GM19455 (cell line): Measurements from ENCODE around the gene EVX1.
A peak's percentile ranks its signal among the peaks of the same experiment; 100 is the strongest.

ENCODE experiments used
- ATAC-seq: cut with Tn5 transposase; IDR thresholded peaks from one replicate; pipeline ENCODE4 v1.9.1; 2021; ENCODE audit not compliant: unreplicated experiment

The EVX1 gene

DNA sequence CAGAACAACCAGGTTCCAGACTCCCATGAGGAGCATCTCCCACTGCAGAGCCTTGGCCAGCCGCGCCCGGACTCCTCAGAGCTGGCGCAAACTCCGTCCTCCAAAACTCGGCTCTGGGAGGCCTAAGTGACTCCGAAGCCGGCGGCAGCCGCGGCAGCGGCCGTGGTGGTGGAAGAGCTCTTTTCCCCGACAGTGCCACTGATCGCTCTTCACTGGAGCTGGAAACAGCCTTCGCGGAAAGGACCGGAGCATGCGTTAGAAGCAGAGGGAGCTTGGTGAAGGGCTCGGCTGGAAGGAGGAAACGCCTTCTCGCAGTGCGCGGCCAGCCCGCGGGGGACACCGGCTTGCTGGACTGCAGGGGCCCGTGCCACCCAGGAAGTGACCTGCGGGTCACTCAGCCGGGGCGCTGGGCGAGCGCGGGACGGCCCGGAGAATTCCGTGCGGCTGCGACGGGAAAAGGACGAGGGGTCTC lies 37.7 kb upstream of the EVX1 start:
- no peak for ATAC-seq

DNA sequence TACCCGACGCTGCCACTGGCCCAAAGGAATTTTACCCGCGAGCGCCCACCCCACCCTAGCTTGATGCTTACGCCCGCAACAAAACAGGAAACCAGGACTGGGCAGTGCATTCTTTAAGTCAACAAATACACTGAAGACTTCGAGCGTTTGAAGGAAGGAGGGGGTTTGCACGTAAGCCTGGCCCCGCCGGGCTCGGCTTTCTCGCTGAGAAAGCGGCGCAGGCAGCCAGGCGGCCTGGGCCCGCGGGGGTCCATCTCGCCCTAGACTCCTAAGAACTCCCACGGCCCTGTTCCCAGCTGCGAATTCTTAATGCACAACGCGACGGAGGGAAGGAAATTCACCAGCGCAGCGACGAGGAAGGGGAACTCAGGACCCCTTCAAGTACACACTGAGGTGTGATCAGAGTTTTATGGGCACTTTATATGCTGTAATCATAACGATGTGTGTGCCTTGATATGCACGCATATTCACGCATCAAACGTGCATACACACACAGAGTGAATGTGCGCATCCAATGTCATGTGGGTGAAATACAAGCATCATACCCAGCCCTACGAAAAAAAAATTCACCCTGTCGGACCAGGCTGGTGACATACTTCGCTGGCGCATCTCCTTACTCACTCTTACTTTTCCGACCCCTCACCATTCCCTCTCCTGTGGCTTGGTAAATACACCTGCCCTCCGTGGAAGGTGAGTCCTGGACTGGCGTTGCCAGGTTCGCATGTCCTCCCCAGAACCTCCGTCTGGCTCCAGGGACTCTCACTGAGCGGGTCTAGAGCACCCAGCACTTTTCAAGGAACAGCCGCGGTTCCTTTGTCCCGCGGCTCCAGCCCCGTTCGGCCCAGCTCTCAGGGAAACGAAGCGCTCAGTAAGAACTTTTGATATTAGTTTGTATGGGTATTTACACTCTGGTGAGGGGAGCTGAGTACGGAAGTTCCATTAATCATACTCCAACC lies 37.0 kb upstream of the EVX1 start:
- no peak for ATAC-seq

GRCh38 chr7:27207348-27207985 lies 35.1 kb upstream of the EVX1 start:
- no peak for ATAC-seq

DNA sequence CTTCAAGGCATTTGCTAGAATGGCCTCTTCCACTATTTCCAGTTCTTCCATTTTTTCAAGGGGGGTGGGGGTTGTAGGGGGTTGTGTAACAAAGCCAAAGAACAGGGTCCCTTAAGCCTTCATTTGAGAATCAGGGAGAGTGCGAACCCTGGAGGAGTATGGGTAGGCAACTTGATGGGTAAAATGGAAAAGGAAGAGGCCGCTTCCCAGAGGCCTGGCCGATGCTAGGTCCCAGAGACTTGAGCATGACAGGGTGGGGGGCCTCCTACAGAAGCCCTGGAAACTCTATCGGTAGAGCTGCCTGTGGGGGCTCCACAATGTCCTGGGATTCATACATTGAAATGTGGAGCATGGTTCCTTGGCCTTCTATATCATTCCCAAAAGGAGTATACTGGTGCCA lies 33.6 kb upstream of the EVX1 start:
- no peak for ATAC-seq

DNA sequence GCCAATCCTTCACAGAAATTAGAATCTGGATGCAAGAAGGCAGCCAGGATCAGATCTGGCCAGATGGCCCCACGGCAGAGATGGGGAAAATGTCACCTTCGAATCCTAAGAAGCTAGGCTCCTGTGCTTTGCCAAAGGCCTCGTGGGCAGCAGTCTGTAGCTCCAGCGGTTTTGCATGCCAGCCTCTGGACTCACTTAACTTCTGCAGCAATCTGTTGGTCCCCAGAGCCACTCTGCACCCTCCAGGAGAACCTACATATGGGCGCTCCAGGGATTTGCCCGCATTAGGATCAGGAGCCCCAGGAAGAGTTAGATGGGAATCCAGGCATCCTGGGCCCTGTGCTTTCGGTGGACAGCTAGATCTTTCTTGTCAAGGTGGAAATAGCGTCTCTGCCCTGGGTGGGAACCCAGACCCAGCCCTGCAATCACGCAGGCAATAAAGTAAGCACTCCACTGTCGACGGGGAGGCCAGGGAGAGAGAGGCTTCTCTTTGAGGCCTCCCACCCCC lies 32.6 kb upstream of the EVX1 start:
- ATAC-seq: no peak

DNA sequence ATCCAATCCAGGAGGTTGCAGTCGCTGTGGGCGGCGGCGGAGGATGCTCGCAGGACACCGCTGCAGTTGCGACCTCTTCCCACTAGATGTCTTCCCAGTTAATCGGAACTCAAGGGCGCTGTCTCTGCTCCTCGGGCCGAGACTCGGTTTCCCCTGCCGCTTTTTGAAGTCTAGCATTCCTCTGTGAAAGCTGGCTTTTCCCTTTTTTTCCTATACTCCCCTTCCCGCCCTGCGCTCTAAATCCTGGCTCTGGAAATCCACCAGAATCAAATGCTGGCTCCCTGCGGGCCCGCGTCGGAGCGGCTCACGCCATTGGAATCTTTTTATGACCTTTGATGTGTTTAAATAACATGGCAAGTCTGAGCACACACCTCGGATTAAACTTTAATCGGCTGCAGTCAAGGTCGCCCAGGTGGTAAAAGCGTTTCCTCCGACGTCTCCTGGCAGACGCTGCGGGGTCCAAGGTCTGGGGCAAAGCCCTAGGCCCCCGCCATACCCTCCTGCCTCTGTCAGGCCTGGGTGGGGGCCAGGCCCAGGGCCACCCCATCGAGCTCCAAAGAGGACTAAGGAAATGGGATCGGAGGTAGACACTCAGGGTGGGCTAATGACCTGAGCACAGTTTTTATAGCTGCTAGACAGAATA lies 32.0 kb upstream of the EVX1 start:
- no peak for ATAC-seq

DNA sequence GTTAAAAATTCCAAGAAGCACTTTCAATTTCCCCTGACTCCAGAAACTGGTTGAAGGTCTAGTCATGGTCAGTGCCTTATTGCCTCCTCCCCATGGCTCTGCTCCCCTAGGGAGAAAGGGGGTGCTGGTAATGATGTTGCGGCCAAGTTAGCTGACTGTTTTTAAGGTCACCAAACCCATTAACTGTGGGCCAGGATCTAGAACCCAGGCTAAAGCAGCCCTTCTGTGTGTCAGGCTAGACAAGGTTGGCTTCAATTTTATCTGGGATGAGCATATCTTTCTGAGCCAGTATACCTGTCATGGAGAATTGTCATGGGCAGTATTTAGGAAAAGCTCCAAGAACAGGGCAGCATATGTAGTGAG lies 31.5 kb upstream of the EVX1 start:
- ATAC-seq: no peak

GRCh38 chr7:27211764-27212204 lies 30.8 kb upstream of the EVX1 start:
- no peak for ATAC-seq

DNA sequence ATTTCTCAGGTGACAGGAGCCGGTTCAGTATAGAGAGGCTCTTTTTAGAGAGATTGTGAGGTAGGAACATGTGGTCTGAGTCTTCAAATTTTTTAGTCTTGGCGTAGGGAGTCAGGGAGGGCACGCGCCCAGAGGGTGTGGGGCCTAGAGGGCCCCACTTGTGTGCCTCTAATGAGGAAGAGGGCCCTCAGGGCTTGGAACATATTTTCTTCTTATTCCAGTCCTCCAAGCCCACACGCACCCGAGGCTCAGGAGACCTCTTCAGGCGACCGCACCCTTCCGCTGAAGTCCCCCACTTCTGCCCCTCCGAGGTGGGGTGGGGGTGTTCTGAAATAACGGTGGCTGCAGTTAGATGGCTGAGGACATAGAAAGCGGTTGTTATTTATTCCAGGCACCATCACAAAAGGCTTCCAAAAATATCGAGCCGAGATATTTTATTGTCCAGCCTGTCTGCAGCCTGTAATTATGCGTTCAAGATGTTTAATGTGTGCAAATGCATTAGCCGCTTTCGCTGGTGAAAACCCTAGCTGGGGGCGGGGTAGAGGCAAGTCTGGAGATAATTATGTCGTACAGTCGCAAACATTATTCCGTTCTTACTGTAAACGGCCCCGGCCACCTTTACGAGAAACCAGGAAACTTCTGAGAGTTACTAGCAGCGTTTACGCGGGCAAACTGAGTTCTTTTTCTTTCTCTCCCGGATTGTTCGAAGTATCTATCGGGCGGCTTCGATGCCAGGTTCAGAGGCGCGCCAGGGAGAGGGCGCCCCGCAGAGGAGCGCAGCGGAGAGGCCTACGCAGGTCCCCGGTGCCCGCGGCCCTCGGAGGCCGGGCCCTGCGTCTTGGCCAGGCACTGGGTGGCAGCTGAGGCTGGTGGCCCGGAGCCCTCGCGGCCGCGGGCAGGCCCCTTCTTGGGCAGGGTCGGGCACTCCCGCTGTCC lies 29.8 kb upstream of the EVX1 start:
- no peak for ATAC-seq

GRCh38 chr7:27213433-27214238 lies 29.0 kb upstream of the EVX1 start:
- no peak for ATAC-seq

DNA sequence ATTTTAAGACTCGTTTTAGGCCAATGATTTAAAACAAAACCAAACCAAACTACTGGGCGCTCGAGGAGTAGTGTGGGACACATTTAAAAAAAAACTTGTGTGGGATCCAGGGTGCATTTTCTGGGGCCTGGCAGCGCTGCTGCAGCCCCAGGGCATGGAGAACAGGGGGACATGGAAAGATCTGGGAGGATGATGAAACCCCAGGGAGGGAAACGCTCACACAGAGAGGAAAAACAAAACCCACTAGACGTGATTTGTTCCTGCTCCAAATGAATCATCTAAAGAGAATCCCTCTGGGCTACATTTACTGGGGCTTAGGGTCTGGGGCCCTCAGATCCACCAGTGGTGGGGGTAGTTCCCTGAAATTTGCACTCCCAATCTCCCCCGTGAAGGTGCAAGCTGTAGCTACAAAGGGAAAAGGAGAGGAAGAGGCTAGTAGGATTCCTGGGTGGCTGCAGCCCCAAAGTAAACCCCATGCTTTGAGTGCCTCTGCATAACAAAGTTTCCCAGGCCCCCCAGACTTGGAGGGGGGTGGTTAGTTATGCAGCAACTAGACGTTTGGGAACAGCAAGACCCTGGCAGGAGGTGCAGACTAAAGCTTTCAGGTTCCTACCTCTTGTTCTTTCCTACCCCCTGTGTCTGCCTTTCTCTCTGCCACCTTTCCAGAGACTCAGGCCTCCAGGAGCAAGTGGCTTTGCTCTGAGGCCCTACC lies 28.2 kb upstream of the EVX1 start:
- no peak for ATAC-seq

DNA sequence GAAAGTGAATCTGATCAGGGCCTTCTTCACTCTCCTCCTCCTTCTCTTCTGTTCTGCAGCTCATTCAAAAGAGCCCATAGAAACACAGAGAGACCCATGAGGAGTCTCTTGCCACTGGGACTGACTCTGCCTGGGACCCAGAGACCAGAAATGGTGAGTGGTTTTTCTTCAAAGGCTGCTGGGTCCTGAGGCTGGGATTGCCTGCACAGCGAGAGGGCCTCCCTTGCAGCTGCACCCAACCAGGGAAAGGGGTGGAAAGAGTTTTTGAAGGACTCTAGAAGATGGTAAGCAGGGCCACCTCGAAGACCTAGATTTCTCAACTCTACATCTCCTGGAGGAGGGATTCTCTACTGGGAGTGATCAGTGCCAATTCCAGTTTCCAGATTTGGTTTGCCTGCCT lies 27.2 kb upstream of the EVX1 start:
- ATAC-seq: no peak

- ATAC-seq: no peak
Observed at GRCh38 chr7:27217951-27218350, 24.7 kb upstream of the EVX1 start.

GRCh38 chr7:27219821-27220220 lies 22.8 kb upstream of the EVX1 start:
- ATAC-seq: no peak

DNA sequence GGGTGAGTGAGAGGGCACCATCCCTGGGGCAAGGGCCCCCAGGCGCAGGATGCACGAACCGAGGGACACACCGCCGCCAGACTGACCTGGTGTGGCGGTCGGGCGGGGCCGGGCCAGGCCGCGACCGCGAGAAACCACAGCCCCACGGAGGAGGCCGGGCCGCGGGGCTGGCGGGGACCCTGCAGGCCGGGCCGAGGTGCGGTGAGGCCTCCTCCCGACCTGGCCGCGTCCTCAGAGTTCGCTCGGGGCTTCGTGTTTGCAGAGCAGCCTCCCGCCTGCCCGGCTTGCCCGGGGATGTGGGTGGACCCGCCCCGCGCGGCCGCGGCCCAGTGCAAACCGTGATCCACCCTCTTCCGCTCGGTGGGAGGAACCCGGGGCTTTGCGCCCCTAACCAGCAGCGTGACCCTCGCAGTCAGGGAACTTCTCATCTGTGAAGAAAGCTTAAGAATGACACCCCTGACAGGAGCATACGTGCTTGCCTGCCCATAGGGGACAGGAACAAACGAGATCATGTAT lies 22.1 kb upstream of the EVX1 start:
- no peak for ATAC-seq

- peak; percentile 55 for ATAC-seq
Observed at GRCh38 chr7:27221201-27221797, 21.3 kb upstream of the EVX1 start.

DNA sequence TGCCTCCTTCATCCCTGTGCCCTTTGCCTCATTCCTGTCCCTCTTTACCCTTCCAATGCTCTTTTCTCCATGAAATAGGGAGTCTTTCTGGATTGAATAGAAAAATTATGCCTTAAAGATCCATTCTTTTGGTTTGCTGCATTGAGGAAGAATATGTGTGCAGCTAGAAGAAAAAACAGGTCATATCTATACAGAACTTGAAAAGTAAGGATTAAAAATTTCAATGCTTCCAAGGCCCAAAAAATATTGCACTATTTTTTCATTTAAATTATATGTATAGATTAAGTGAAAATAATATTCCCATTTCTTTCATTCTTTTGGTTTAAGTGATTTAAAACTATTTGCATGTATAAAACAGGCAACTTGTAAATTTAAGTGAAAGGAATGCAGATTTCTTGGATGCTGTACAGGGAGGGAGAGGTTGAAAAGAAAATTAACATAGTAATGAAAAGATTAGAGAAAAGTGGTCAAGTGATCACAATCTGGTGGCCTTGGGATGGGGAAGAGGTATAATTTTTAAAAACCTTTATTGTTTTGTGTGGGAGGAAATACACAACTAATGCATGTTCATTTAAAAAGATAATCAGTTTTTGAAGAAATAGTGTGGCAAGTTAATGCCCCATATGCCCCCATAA lies 18.5 kb upstream of the EVX1 start:
- no peak for ATAC-seq
